ENCODE data around the gene GCN1. TPM values are rescaled to one million over a fixed set of nuclear protein-coding genes. Genes with fewer than 3 reads are reported as not detected.
A peak's percentile ranks its signal among the peaks of the same experiment; 100 is the strongest.

Gene GCN1
- total RNA-seq, 1 donor from 2014 or later: 77.2 TPM

DNA sequence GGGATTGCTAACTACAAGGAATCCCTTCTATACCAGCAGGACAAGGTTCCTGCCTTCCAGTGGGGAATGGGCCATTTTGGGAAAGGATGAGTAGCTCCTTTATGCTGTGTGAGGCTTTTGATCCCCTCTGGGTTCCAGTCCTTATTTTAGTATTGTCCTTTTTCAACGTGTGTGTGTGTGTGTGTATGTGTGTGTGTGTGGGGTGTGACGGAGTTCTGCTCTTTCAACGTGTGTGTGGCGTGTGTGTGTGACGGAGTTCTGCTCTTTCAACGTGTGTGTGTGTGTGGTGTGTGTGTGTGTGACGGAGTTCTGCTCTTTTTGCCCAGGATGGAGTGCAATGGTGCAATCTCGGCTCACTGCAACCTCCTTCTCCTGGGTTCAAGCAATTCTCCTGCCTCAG lies 105.4 kb downstream of the GCN1 start:
- no peak for DNase-seq
- TF ChIP-seq, protein P1, sequence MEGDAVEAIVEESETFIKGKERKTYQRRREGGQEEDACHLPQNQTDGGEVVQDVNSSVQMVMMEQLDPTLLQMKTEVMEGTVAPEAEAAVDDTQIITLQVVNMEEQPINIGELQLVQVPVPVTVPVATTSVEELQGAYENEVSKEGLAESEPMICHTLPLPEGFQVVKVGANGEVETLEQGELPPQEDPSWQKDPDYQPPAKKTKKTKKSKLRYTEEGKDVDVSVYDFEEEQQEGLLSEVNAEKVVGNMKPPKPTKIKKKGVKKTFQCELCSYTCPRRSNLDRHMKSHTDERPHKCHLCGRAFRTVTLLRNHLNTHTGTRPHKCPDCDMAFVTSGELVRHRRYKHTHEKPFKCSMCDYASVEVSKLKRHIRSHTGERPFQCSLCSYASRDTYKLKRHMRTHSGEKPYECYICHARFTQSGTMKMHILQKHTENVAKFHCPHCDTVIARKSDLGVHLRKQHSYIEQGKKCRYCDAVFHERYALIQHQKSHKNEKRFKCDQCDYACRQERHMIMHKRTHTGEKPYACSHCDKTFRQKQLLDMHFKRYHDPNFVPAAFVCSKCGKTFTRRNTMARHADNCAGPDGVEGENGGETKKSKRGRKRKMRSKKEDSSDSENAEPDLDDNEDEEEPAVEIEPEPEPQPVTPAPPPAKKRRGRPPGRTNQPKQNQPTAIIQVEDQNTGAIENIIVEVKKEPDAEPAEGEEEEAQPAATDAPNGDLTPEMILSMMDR (IDR thresholded peaks at IDR 0.05): no peak

DNA sequence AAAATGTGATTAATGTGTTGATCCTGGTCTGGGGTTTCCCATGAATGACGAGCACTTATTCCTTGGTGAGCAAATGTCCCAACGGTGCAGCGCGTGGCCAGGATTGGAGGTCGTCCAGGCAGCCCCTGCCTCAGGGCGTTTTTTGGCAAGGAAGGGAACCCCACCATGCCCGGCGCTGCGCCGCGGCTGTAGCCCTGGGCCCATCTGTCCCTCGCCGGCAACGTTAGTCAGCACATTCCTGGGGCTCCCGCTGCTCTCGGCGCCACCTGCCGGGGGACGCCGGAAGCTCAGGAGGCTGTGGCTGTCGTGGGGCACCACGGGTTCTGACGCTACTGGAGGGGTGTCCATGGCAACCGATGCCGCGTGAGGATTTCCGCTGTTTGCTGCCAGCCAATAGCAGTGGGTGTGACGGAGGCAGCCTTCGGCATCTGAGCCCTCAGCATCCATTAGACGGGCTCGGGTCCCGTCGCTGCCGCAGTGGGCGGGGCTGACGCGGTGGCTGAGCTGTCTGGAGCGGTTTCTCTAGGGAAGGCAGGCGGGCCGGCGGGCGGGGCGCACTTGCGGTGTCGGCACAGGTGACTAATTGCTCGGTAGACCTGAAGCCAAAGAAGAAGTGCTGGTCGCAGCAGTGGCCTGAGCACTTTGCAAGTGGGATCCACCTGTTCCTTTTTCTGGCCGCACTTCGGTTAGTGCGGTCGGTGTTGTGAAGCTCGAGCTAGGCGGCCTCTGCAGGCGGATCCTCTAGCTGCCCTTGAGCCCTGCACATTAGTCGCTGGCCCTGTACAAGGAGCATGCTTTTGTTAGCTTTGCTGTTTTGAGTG lies 107.5 kb downstream of the GCN1 start:
- no peaks in the 10 kb centered on the region for H3K36me3 ChIP-seq
- peak overlapping the region; percentile 25 for H3K4me3 ChIP-seq
- intact Hi-C loops (cut with DNase I): no loop called here
- H3K27ac ChIP-seq: peak overlapping the region; percentile 34
- ATAC-seq: peak; percentile 98
- TF ChIP-seq, protein P1 (IDR thresholded peaks at IDR 0.05): peak; percentile 96
- H3K27me3 ChIP-seq: no peaks in the 10 kb centered on the region
- peaks cover 5% of the 10 kb centered on the region for H3K4me1 ChIP-seq
- H3K9me3 ChIP-seq: no peaks in the 10 kb centered on the region
- peak; percentile 98 for DNase-seq

More for the DNA sequence above, 105.4 kb downstream of the GCN1 start:
- Histone ChIP-seq H3K36me3 (peaks cover 6% of the 10 kb centered on the region), H3K27ac (no peak overlapping the region), H3K27me3 (no peaks in the 10 kb centered on the region), H3K9me3 (no peaks in the 10 kb centered on the region), H3K4me3 (no peak overlapping the region), H3K4me1 (peaks cover 5% of the 10 kb centered on the region)
- intact Hi-C loops (cut with DNase I): no loop called here
- no peak for ATAC-seq

DNA sequence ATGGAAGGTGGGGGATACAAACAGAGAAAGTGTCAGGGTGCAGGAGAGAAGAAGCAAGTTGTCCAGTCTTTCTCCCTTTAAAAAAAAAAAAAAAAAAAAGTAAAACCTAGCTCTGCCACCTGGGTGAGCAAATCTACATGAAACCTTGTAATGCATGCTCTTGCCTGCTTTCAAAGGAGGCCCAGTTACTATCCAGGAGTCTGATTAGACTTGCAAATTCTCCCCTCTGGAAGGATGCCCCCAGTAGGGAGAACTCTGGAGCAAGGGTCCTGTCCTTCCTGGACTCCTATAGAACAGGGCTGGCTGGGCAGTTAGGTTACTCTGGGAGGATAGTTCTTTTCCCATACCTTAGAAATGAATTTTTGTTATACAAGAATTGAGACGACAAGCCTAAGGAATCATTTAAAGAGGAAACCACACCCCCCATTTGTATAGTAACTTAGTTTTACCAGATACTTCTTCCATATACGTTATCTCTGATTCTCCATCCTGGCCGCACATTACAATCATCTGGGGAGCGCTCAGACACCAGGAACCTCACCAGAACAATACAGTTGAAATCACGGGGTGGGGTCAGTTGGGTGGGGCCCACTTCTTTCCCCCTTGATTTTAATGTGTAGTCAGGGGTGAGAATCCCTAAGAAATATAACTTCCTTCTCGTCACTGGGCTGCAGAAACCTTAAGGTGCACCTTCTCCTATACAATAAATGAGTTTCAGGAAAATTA lies 108.4 kb downstream of the GCN1 start:
- ATAC-seq: no peak
- Histone ChIP-seq H3K4me3 (no peak overlapping the region), H3K27me3 (no peaks in the 10 kb centered on the region), H3K27ac (peak overlapping the region; percentile 24), H3K36me3 (no peaks in the 10 kb centered on the region), H3K9me3 (no peaks in the 10 kb centered on the region), H3K4me1 (peaks cover 5% of the 10 kb centered on the region)
- TF ChIP-seq, protein P1 (IDR thresholded peaks at IDR 0.05): no peak
- intact Hi-C loops (cut with DNase I): no loop called here
- no peak for DNase-seq

DNA sequence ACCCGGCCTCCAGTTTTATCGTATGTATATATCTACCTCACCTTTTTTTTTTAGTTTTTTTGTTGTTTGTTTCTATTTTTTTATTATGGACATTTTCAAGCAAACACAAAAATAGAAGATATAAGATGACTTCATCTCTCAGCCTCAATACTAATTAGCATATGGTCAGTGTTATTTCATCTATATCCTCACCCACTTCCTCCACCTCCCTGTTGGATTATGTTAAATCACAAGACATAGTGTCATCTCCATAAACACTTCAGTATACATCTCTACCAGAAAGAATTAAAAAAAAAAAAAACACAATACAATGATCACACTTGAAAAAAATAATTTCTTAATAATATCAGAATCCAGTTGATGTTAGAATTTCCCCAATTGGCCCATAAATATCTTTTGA lies 112.9 kb downstream of the GCN1 start:
- intact Hi-C loops (cut with DNase I): no loop called here
- TF ChIP-seq, protein P1 (IDR thresholded peaks at IDR 0.05): no peak

DNA sequence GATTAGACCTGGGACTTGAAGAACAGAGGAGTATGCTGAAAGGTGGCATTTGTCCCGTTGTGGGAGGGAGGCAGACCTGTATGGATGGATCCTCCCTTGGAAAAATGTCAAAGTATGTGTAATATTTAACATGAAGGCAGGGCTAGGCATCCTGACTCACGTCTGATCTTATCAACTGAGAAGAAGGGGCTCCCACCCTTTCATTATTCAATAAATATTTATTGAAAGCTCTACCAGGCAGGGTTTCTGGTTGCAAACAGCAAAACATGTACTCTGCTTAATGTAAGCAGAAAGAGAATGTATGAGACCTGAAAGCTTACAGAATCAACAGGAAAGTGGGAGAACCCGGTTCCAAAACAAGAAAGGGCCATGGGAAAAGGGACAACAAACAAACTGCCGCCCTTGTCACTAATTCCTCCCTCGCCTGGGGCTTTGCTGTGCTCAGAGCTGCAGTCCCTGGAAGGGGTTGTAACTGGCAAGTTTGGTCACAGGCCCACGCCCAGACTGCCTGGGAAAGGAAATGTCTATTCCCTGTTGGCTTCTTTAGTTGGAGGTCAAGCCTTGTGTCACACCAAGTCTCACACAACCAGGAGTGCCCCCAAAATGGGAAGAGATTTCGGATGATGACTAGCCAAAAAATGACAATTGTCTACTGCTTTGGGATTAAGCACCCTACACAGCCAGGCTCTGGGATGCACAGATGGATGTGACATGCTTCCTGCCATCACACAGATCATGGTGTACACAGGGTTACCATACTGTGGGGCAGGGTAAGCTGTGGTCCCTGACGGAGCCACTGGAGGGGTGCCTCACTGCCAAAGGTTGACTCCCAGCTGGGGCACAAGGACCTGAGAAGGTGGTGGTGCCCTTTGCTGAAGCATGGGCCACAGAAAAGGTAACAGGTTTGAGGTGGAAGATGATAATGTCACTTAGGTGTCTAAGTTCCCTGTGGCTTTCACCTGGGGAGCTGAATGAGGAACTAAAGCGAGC lies 114.8 kb downstream of the GCN1 start:
- H3K27ac ChIP-seq: no peak overlapping the region
- TF ChIP-seq, protein P1 (IDR thresholded peaks at IDR 0.05): no peak
- H3K4me3 ChIP-seq: no peak overlapping the region
- no peaks in the 10 kb centered on the region for H3K36me3 ChIP-seq
- ATAC-seq (no peak), DNase-seq (peak; percentile 37)
- no peaks in the 10 kb centered on the region for H3K27me3 ChIP-seq
- H3K4me1 ChIP-seq: no peaks in the 10 kb centered on the region
- H3K9me3 ChIP-seq: no peaks in the 10 kb centered on the region
- intact Hi-C loops (cut with DNase I): no loop called here

More for the DNA sequence above, 112.9 kb downstream of the GCN1 start:
- no peak for DNase-seq
- H3K4me3 ChIP-seq: no peak overlapping the region
- no peaks in the 10 kb centered on the region for H3K4me1 ChIP-seq
- no peak overlapping the region for H3K27ac ChIP-seq
- H3K36me3 ChIP-seq: no peaks in the 10 kb centered on the region
- ATAC-seq: no peak
- no peaks in the 10 kb centered on the region for H3K9me3 ChIP-seq
- H3K27me3 ChIP-seq: no peaks in the 10 kb centered on the region

Measured in upper lobe of right lung (tissue), 1 donor.